Transverse colon (tissue), 4 donors: ENCODE measurements around the gene CD34. TPM values are rescaled to one million over a fixed set of nuclear protein-coding genes. Genes with fewer than 3 reads are reported as not detected.
A peak's percentile ranks its signal among the peaks of the same experiment; 100 is the strongest.

ENCODE experiments used
- DNase-seq: peaks from one replicate; pipeline ENCODE4 v3.0.0-alpha.2; 2019
- H3K27ac ChIP-seq, 4 donors: fragments of 200-600 bp; sonication (generic); 2 replicates each; pipeline ENCODE4 v1.5.1; 2016 to 2018; ENCODE audit warnings: inconsistent platforms in 4 of 4
- H3K27me3 ChIP-seq: fragments of 200-600 bp; sonication (generic); 2 replicates; pipeline ENCODE4 v1.5.1; 2017; ENCODE audit warnings: inconsistent platforms
- H3K36me3 ChIP-seq, 4 donors: fragments of 200-600 bp; sonication (generic); 2 replicates each; pipeline ENCODE4 v1.5.1; 2017 to 2019; ENCODE audit warnings: inconsistent platforms in 4 of 4
- H3K4me1 ChIP-seq, 4 donors: fragments of 200-600 bp; sonication (generic); 2 replicates each; pipeline ENCODE4 v1.5.1; 2017 to 2020; ENCODE audit warnings: inconsistent platforms in 4 of 4
- H3K4me3 ChIP-seq, 4 donors: fragments of 200-600 bp; sonication (generic); 1 replicate in 1 of 4; 2 replicates in 3 of 4; pipeline versions ENCODE4 v1.5.1 to v1.6.1; 2017 to 2019; ENCODE audit warnings: inconsistent platforms in 4 of 4
- H3K9me3 ChIP-seq, 2 donors: fragments of 200-600 bp; sonication (generic); 2 replicates each; pipeline ENCODE4 v1.5.1; 2017 to 2019; ENCODE audit warnings: inconsistent platforms in 2 of 2
- CTCF ChIP-seq, 5 experiments: fragments of 200-600 bp in 3 of 5; fragments of 450-650 bp in 2 of 5; sonication (generic) in 3 of 5; IDR thresholded peaks; 1 replicate in 2 of 5; 2 replicates in 3 of 5; pipeline ENCODE4 v1.5.1; 2016 to 2017; ENCODE audit warnings: antibody characterized with exemption in 5 of 5, inconsistent platforms in 3 of 5, mild to moderate bottlenecking in 2 of 5, moderate library complexity in 1 of 5
- EP300 ChIP-seq: sonication (generic); formaldehyde crosslinking; IDR thresholded peaks from one replicate; pipeline ENCODE4 v1.6.1; 2017; ENCODE audit warnings: antibody characterized with exemption, low read depth
- POLR2A ChIP-seq: fragments of 450-650 bp; IDR thresholded peaks from one replicate; pipeline ENCODE4 v1.6.1; 2016; ENCODE audit warnings: antibody characterized with exemption, mild to moderate bottlenecking, moderate library complexity
- POLR2AphosphoS5 ChIP-seq, 3 donors: sonication (generic); formaldehyde crosslinking; IDR thresholded peaks; one replicate each; pipeline ENCODE4 v1.6.1; 2016; ENCODE audit warnings: antibody characterized with exemption in 3 of 3
- WGBS, 2 donors: methylation state at CpG; one replicate each; pipeline ENCODE4 v1.1.5; 2018; ENCODE audit warnings: low coverage in 1 of 2; 5-methylcytosine and 5-hydroxymethylcytosine counted together
- in situ Hi-C, 4 donors: fragments of 200-750 bp; cut with MboI; loops; one replicate each; pipeline versions ENCODE4 v1.15.0 to v1.15.1; 2017; ENCODE audit warnings: low sequenced_read_pairs in 3 of 4, low pct_ligation_motif_present in 1 of 4, low pct_unique_long_range_greater_than_20kb in 1 of 4
- intact Hi-C: fragments of 100-400 bp; cut with DNase I; formaldehyde crosslinking; loops from one replicate; pipeline ENCODE4 v1.15.1; 2023; ENCODE audit warnings: low total_unique reads
- total RNA-seq, 4 donors: library from RNA; depleted of rRNA; stranded (reverse); fragments of >200 nt; gene quantifications; one replicate each; pipeline ENCODE4 v1.1.0, GENCODE V29; 2016

The CD34 gene
- total RNA-seq, 4 donors from 2014 or later: 7.5 to 85.2 (median 9.7) TPM

GRCh38 chr1:207908107-207908734, 2.7 kb downstream of the CD34 start:
- no peak for TF ChIP-seq POLR2A
- TF ChIP-seq CTCF (IDR thresholded peaks at IDR 0.05): no peak
- TF ChIP-seq EP300: no peak
- TF ChIP-seq POLR2AphosphoS5 (IDR thresholded peaks at IDR 0.05): no peak
- peaks cover 0 to 10% (median 0%) of the 10 kb centered on the region in 4 donors for H3K4me1 ChIP-seq
- H3K4me3 ChIP-seq: no peak overlapping the region
- H3K9me3 ChIP-seq: no peaks in the 10 kb centered on the region
- H3K27me3 ChIP-seq: peaks cover 44% of the 10 kb centered on the region
- DNase-seq: no peak
- H3K27ac ChIP-seq: peak overlapping the region; percentile 26 to 73 (median 56)
- intact Hi-C loops (no loop called here), in situ Hi-C loops (no loop called here)
- no peaks in the 10 kb centered on the region for H3K36me3 ChIP-seq
- 47 to 62% methylated on average over 4 to 7 of the region's 7 CpGs for WGBS, 2 donors

- peaks cover 6% of the 10 kb centered on the region for H3K27me3 ChIP-seq
- in situ Hi-C loops (no loop called here), intact Hi-C loops (no loop called here)
These were observed 6.5 kb downstream of the CD34 start for GRCh38 chr1:207904391-207904790.

GRCh38 chr1:207903767-207904166, 7.2 kb downstream of the CD34 start:
- TF ChIP-seq EP300 (no peak), POLR2AphosphoS5 (IDR thresholded peaks at IDR 0.05) (no peak), POLR2A (no peak), CTCF (IDR thresholded peaks at IDR 0.05) (no peak)
- no peak for DNase-seq
- WGBS, 2 donors: 71 to 72% methylated on average over 3 of the region's 3 CpGs
- peak overlapping the region in 1 of 4 donors; percentile 3 for H3K27ac ChIP-seq
- H3K4me1 ChIP-seq: peaks cover 0 to 6% (median 3%) of the 10 kb centered on the region in 4 donors
- intact Hi-C loops (no loop called here), in situ Hi-C loops (no loop called here)
- no peaks in the 10 kb centered on the region for H3K36me3 ChIP-seq
- H3K4me3 ChIP-seq: no peak overlapping the region
- H3K27me3 ChIP-seq: no peaks in the 10 kb centered on the region
- no peaks in the 10 kb centered on the region for H3K9me3 ChIP-seq

More at GRCh38 chr1:207904391-207904790, 6.5 kb downstream of the CD34 start:
- 86 to 92% methylated on average over 1 of the region's 1 CpG for WGBS, 2 donors
- no peaks in the 10 kb centered on the region for H3K9me3 ChIP-seq
- TF ChIP-seq POLR2A: no peak
- no peak overlapping the region for H3K27ac ChIP-seq
- H3K36me3 ChIP-seq: no peaks in the 10 kb centered on the region
- no peak overlapping the region for H3K4me3 ChIP-seq
- no peak for DNase-seq
- peaks cover 0 to 6% (median 3%) of the 10 kb centered on the region in 4 donors for H3K4me1 ChIP-seq

GRCh38 chr1:207903053-207903452, 7.9 kb downstream of the CD34 start:
- Histone ChIP-seq H3K9me3 (no peaks in the 10 kb centered on the region), H3K27ac (peak overlapping the region in 1 of 4 donors; percentile 10), H3K27me3 (no peaks in the 10 kb centered on the region), H3K4me3 (no peak overlapping the region), H3K4me1 (peaks cover 0 to 6% (median 3%) of the 10 kb centered on the region in 4 donors), H3K36me3 (no peaks in the 10 kb centered on the region)
- no peak for DNase-seq
- intact Hi-C loops (no loop called here), in situ Hi-C loops (no loop called here)
- 78 to 80% methylated on average over 1 to 2 of the region's 2 CpGs for WGBS, 2 donors
- no peak for TF ChIP-seq POLR2A
- TF ChIP-seq CTCF (IDR thresholded peaks at IDR 0.05): no peak
- TF ChIP-seq POLR2AphosphoS5 (IDR thresholded peaks at IDR 0.05): no peak
- no peak for TF ChIP-seq EP300
